Tibial artery (tissue), 4 donors: ENCODE data around the gene DGKB.

Source experiments
- DNase-seq, 2 donors: peaks; one replicate each; pipeline ENCODE4 v3.0.0-alpha.2; 2019
- H3K27ac ChIP-seq, 2 donors: fragments of 200-600 bp; sonication (generic) in 1 of 2; 1 replicate in 1 of 2; 2 replicates in 1 of 2; pipeline ENCODE4 v1.5.1; 2018 to 2019; ENCODE audit warnings: mild to moderate bottlenecking in 1 of 2
- H3K27me3 ChIP-seq, 2 donors: fragments of 200-600 bp; sonication (generic) in 1 of 2; one replicate each; pipeline versions ENCODE4 v1.5.1 to v1.6.0; 2016 to 2019
- H3K36me3 ChIP-seq, 3 donors: fragments of 200-600 bp; sonication (generic) in 2 of 3; one replicate each; pipeline ENCODE4 v1.5.1; 2016 to 2019; ENCODE audit warnings: mild to moderate bottlenecking in 2 of 3
- H3K4me1 ChIP-seq, 4 donors: fragments of 200-600 bp; sonication (generic) in 2 of 4; 1 replicate in 3 of 4; 2 replicates in 1 of 4; pipeline ENCODE4 v1.5.1; 2016 to 2019
- H3K4me3 ChIP-seq, 2 donors: fragments of 200-600 bp; sonication (generic) in 1 of 2; 1 replicate in 1 of 2; 2 replicates in 1 of 2; pipeline ENCODE4 v1.5.1; 2018 to 2019; ENCODE audit warnings: mild to moderate bottlenecking in 2 of 2
- H3K9me3 ChIP-seq, 3 donors: fragments of 200-600 bp; sonication (generic) in 1 of 3; one replicate each; pipeline ENCODE4 v1.5.1; 2016 to 2019
- intact Hi-C: fragments of 100-400 bp; cut with DNase I; formaldehyde crosslinking; loops from one replicate; pipeline ENCODE4 v1.15.0; 2023; ENCODE audit warnings: low total_unique reads
- TF ChIP-seq, protein P1 (sequence below), 2 experiments: fragments of 200-600 bp in 1 of 2; fragments of 450-650 bp in 1 of 2; IDR thresholded peaks; one replicate each; pipeline ENCODE4 v1.5.1; 2017 to 2019; ENCODE audit warnings: antibody characterized with exemption in 2 of 2, mild to moderate bottlenecking in 1 of 2, moderate library complexity in 1 of 2

DGKB gene

DNA sequence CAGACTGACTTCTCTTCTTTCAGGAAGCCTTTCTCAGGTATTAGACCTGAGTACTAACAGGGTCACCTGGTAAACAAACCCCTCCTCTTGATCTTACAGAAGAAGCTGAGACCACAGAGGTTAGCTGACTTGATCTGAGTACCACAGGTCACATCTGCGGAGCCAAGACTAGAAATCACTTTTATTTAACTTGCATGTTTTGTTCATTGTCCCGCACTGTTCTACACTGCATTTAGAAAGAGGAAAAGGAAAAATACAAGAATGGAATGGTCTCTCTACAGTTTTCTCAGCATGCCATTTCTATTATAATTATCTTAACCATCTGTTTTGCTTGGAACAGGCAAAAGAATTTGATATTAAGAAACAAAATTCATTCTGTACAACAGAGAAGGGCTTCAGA lies 667.5 kb downstream of the DGKB start:
- Histone ChIP-seq H3K9me3 (no peaks in the 10 kb centered on the region), H3K4me3 (no peak overlapping the region), H3K27ac (no peak overlapping the region), H3K27me3 (no peaks in the 10 kb centered on the region), H3K36me3 (no peaks in the 10 kb centered on the region), H3K4me1 (no peaks in the 10 kb centered on the region)
- TF ChIP-seq, protein P1, sequence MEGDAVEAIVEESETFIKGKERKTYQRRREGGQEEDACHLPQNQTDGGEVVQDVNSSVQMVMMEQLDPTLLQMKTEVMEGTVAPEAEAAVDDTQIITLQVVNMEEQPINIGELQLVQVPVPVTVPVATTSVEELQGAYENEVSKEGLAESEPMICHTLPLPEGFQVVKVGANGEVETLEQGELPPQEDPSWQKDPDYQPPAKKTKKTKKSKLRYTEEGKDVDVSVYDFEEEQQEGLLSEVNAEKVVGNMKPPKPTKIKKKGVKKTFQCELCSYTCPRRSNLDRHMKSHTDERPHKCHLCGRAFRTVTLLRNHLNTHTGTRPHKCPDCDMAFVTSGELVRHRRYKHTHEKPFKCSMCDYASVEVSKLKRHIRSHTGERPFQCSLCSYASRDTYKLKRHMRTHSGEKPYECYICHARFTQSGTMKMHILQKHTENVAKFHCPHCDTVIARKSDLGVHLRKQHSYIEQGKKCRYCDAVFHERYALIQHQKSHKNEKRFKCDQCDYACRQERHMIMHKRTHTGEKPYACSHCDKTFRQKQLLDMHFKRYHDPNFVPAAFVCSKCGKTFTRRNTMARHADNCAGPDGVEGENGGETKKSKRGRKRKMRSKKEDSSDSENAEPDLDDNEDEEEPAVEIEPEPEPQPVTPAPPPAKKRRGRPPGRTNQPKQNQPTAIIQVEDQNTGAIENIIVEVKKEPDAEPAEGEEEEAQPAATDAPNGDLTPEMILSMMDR (IDR thresholded peaks at IDR 0.05): no peak
- intact Hi-C loops: no loop called here
- DNase-seq: no peak

DNA sequence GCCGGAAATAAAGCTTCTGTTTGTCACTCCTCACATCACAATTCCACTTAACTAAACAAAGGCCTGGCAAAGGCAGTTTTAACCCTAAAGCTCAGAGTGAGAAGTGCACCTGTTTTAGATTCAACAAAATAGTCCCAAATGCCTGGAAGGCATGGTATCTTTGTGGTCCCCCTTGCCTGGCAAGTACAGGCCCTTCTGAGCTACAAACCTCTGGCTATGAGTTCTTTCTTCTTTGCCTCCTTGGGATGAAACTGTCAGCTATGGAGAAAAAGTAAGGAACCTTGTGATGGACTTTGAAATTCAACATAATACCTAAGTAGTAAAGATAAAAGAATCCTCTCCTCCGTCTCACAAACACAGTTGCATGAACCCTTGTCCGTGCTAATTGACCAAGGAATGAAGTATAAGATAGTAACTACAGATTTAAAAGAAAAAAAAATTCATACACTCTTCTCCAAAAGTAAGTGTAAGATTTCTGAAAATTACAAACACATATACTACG lies 668.6 kb downstream of the DGKB start:
- no peaks in the 10 kb centered on the region for H3K4me1 ChIP-seq
- no peaks in the 10 kb centered on the region for H3K9me3 ChIP-seq
- H3K36me3 ChIP-seq: no peaks in the 10 kb centered on the region
- no peak overlapping the region for H3K27ac ChIP-seq
- TF ChIP-seq, protein P1 (IDR thresholded peaks at IDR 0.05): no peak
- no peak overlapping the region for H3K4me3 ChIP-seq
- no peaks in the 10 kb centered on the region for H3K27me3 ChIP-seq
- no peak for DNase-seq
- intact Hi-C loops: no loop called here

DNA sequence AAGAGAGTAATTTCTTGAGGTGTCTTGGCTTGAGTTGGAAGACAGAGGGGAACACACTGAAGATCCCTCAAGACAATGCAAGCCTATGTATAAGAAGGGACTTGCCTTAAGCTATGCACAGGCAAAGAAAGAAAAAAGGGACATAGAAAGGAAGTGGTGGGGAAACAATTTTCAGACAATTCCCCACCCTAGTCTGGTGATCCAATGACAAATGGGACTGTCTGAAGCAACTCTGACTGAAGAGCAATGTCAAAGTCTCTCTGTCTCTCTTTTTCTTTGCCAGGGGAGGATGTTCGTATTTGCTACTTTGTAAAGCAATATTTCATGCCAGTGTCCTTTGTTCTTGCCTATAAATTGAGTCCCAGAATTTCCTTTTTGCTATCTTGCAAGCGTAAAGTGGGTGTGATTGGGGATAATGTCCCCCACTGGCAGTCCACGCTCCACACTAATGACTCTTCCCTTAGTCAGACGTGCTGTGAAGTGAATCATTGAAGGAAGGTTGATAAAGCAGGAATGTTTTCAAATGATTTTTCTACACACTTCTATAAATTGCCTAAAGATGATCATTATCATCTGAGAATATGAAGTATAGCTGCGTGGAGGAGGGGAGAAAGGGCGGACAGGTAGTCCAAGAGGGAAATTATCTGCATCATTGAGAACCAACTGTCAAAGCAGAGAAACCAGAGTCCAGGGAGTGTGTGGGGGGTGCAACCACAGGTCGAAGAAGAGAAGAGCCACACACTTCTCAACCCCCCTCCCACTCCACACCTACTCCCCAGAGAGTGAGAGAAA lies 669.3 kb downstream of the DGKB start:
- H3K4me1 ChIP-seq: no peaks in the 10 kb centered on the region
- DNase-seq: no peak
- H3K27ac ChIP-seq: no peak overlapping the region
- no peak overlapping the region for H3K4me3 ChIP-seq
- H3K36me3 ChIP-seq: no peaks in the 10 kb centered on the region
- TF ChIP-seq, protein P1 (IDR thresholded peaks at IDR 0.05): no peak
- intact Hi-C loops: no loop called here
- H3K27me3 ChIP-seq: no peaks in the 10 kb centered on the region
- H3K9me3 ChIP-seq: no peaks in the 10 kb centered on the region

DNA sequence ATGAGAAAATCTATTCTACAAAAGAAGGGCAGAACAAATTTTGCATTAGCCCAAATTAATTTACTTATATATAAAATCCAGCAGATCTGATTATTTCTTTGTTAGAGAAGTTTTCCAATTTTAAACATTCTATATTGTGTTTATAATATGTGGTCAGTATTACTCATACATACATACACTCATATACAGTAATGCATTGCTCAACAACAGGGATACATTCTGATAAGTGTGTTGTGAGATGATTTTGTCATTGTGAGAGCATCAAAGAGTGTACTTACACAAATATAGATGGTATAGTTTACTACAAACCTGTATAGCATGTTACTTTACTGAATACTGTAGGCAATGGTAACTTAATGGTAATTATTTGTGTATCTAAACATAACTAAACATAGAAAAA lies 673.5 kb downstream of the DGKB start:
- DNase-seq: no peak
- TF ChIP-seq, protein P1 (IDR thresholded peaks at IDR 0.05): no peak
- Histone ChIP-seq H3K9me3 (no peaks in the 10 kb centered on the region), H3K4me3 (no peak overlapping the region), H3K27me3 (no peaks in the 10 kb centered on the region), H3K4me1 (no peaks in the 10 kb centered on the region), H3K27ac (no peak overlapping the region), H3K36me3 (no peaks in the 10 kb centered on the region)
- intact Hi-C loops: no loop called here

DNA sequence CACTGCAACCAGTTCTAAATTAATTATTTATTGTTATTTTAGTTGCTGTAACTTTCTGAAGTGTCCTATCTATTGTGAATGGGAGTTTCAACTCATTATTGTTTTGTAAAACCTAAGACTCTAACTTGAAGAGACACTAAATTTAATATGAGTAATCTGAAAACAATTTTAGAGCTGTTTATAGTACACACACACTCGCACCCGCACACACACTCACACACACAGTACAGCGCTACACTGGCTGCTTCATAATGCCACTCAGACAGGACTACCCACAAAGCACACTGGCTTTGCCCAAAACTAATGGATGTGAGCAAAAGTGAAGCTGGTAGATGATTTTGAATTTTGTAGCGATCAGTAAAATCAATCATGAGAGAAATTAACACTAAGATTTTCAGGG lies 674.2 kb downstream of the DGKB start:
- no peak for DNase-seq
- TF ChIP-seq, protein P1 (IDR thresholded peaks at IDR 0.05): no peak
- H3K4me3 ChIP-seq: no peak overlapping the region
- intact Hi-C loops: no loop called here
- no peaks in the 10 kb centered on the region for H3K4me1 ChIP-seq
- H3K27me3 ChIP-seq: no peaks in the 10 kb centered on the region
- H3K27ac ChIP-seq: no peak overlapping the region
- no peaks in the 10 kb centered on the region for H3K36me3 ChIP-seq
- no peaks in the 10 kb centered on the region for H3K9me3 ChIP-seq
